Measurements from ENCODE around the gene USP40.

Gene USP40

GRCh38 chr2:233486357-233486756 is 80.2 kb downstream of the USP40 start:
- peaks cover 8% of the 10 kb centered on the region; the same call in 1 of the 2 replicates for H3K36me3 ChIP-seq (ENCODE audit: insufficient read depth, low read length)
- no peaks in the 10 kb centered on the region for H3K9me2 ChIP-seq (replicated peaks; ENCODE audit: low read depth, low read length)
- H3K27me3 ChIP-seq (ENCODE audit: insufficient read depth, low read length, poor library complexity, severe bottlenecking): no peaks in the 10 kb centered on the region
- H3K4me3 ChIP-seq (ENCODE audit: low read length, poor library complexity, severe bottlenecking): no peak overlapping the region
- no peak overlapping the region for H2AFZ ChIP-seq (ENCODE audit: low read length)
- no peaks in the 10 kb centered on the region for H3K9me3 ChIP-seq (ENCODE audit: insufficient read depth, low read depth, low read length)
- H3F3A ChIP-seq (ENCODE audit: low read depth): no peaks in the 10 kb centered on the region
- TF ChIP-seq EZH2phosphoT487 (IDR thresholded peaks at IDR 0.05; ENCODE audit: borderline replicate concordance): no peak
- no peak for TF ChIP-seq CTCF (conservative IDR thresholded peaks at IDR 0.05; ENCODE audit: low read length)
- H3K79me2 ChIP-seq (ENCODE audit: insufficient read depth, low read length): no peaks in the 10 kb centered on the region
- H3K4me1 ChIP-seq (ENCODE audit: insufficient read depth, low read length, poor library complexity, severe bottlenecking): no peaks in the 10 kb centered on the region
- H4K20me1 ChIP-seq (ENCODE audit: insufficient read depth, low read length, poor library complexity, severe bottlenecking): no peaks in the 10 kb centered on the region
- no peak overlapping the region for H3K9ac ChIP-seq (ENCODE audit: low read depth, low read length, poor library complexity, severe bottlenecking)
- no peak overlapping the region for H3K4me2 ChIP-seq (ENCODE audit: low read depth, low read length, poor library complexity, severe bottlenecking)

- Histone ChIP-seq H3K36me3 (ENCODE audit: insufficient read depth, low read length) (peaks cover 8% of the 10 kb centered on the region; the same call in 1 of the 2 replicates), H3K27me3 (ENCODE audit: insufficient read depth, low read length, poor library complexity, severe bottlenecking) (no peaks in the 10 kb centered on the region), H3K4me2 (ENCODE audit: low read depth, low read length, poor library complexity, severe bottlenecking) (no peak overlapping the region), H3K79me2 (ENCODE audit: insufficient read depth, low read length) (no peaks in the 10 kb centered on the region), H3K9me3 (ENCODE audit: insufficient read depth, low read depth, low read length) (no peaks in the 10 kb centered on the region), H3K9me2 (replicated peaks; ENCODE audit: low read depth, low read length) (no peaks in the 10 kb centered on the region), H3K4me1 (ENCODE audit: insufficient read depth, low read length, poor library complexity, severe bottlenecking) (no peaks in the 10 kb centered on the region), H3K4me3 (ENCODE audit: low read length, poor library complexity, severe bottlenecking) (no peak overlapping the region), H4K20me1 (ENCODE audit: insufficient read depth, low read length, poor library complexity, severe bottlenecking) (no peaks in the 10 kb centered on the region), H3F3A (ENCODE audit: low read depth) (no peaks in the 10 kb centered on the region), H2AFZ (ENCODE audit: low read length) (no peak overlapping the region), H3K9ac (ENCODE audit: low read depth, low read length, poor library complexity, severe bottlenecking) (no peak overlapping the region)
- TF ChIP-seq CTCF (conservative IDR thresholded peaks at IDR 0.05; ENCODE audit: low read length): no peak
These were observed 80.9 kb downstream of the USP40 start for GRCh38 chr2:233485726-233486125.

GRCh38 chr2:233482616-233483015 is 84.0 kb downstream of the USP40 start:
- Histone ChIP-seq H3K27me3 (ENCODE audit: insufficient read depth, low read length, poor library complexity, severe bottlenecking) (no peaks in the 10 kb centered on the region), H3K79me2 (ENCODE audit: insufficient read depth, low read length) (no peaks in the 10 kb centered on the region), H3K9me3 (ENCODE audit: insufficient read depth, low read depth, low read length) (no peaks in the 10 kb centered on the region), H4K20me1 (ENCODE audit: insufficient read depth, low read length, poor library complexity, severe bottlenecking) (no peaks in the 10 kb centered on the region), H3K4me3 (ENCODE audit: low read length, poor library complexity, severe bottlenecking) (no peak overlapping the region), H3K4me1 (ENCODE audit: insufficient read depth, low read length, poor library complexity, severe bottlenecking) (no peaks in the 10 kb centered on the region), H3K9ac (ENCODE audit: low read depth, low read length, poor library complexity, severe bottlenecking) (no peak overlapping the region), H3K4me2 (ENCODE audit: low read depth, low read length, poor library complexity, severe bottlenecking) (no peak overlapping the region), H2AFZ (ENCODE audit: low read length) (no peak overlapping the region), H3K9me2 (replicated peaks; ENCODE audit: low read depth, low read length) (no peaks in the 10 kb centered on the region), H3K36me3 (ENCODE audit: insufficient read depth, low read length) (peaks cover 5% of the 10 kb centered on the region; the same call in 1 of the 2 replicates), H3F3A (ENCODE audit: low read depth) (no peaks in the 10 kb centered on the region)
- TF ChIP-seq EZH2phosphoT487 (IDR thresholded peaks at IDR 0.05; ENCODE audit: borderline replicate concordance) (no peak), CTCF (conservative IDR thresholded peaks at IDR 0.05; ENCODE audit: low read length) (no peak)

All from Loucy (cell line).